ENCODE results near the gene ZKSCAN1.
"Not testable (repeated sequence)": the region's sequence is repeated elsewhere in the genome, so short reads cannot be mapped to it uniquely, and the experiment has no call there.

The ZKSCAN1 gene

GRCh38 chr7:100008525-100008924 is 6.9 kb upstream of the ZKSCAN1 start:
- 0 out of 2 replicates have a peak, but pooled peaks cover 2% of the 10 kb centered on the region for H3F3A ChIP-seq (ENCODE audit: control insufficient read depth, insufficient read depth)
- TF ChIP-seq, protein P1, sequence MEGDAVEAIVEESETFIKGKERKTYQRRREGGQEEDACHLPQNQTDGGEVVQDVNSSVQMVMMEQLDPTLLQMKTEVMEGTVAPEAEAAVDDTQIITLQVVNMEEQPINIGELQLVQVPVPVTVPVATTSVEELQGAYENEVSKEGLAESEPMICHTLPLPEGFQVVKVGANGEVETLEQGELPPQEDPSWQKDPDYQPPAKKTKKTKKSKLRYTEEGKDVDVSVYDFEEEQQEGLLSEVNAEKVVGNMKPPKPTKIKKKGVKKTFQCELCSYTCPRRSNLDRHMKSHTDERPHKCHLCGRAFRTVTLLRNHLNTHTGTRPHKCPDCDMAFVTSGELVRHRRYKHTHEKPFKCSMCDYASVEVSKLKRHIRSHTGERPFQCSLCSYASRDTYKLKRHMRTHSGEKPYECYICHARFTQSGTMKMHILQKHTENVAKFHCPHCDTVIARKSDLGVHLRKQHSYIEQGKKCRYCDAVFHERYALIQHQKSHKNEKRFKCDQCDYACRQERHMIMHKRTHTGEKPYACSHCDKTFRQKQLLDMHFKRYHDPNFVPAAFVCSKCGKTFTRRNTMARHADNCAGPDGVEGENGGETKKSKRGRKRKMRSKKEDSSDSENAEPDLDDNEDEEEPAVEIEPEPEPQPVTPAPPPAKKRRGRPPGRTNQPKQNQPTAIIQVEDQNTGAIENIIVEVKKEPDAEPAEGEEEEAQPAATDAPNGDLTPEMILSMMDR (IDR thresholded peaks at IDR 0.05; ENCODE audit: low read depth, low read length, poor library complexity, severe bottlenecking), result no peak
- TF ChIP-seq EZH2phosphoT487 (IDR thresholded peaks at IDR 0.05; ENCODE audit: borderline replicate concordance, low read length), result no peak
- no peaks in the 10 kb centered on the region for H3K79me2 ChIP-seq (ENCODE audit: control insufficient read depth, low read length)
- H3K9me2 ChIP-seq (replicated peaks; ENCODE audit: control insufficient read depth, low read length), result no peaks in the 10 kb centered on the region
- H3K27ac ChIP-seq (ENCODE audit: low read depth, low read length), result no peak overlapping the region
- H3K9me3 ChIP-seq (ENCODE audit: control insufficient read depth, insufficient read depth, low read length), result no peaks in the 10 kb centered on the region
- no peak overlapping the region for H3K4me3 ChIP-seq (ENCODE audit: low read length)
- H3K27me3 ChIP-seq (ENCODE audit: control insufficient read depth, low read length), result peaks cover 17% of the 10 kb centered on the region
- H3K4me1 ChIP-seq (ENCODE audit: control insufficient read depth, low read length), result peaks cover 6% of the 10 kb centered on the region
- no peaks in the 10 kb centered on the region for H4K20me1 ChIP-seq (ENCODE audit: control insufficient read depth, insufficient read depth, low read depth, low read length)
- H3K36me3 ChIP-seq (ENCODE audit: control insufficient read depth, low read length), result no peaks in the 10 kb centered on the region
- H3K4me2 ChIP-seq (ENCODE audit: low read length), result no peak overlapping the region

GRCh38 chr7:100009952-100010351 is 5.4 kb upstream of the ZKSCAN1 start:
- H3K27ac ChIP-seq (ENCODE audit: low read depth, low read length); H3K27me3 ChIP-seq (ENCODE audit: control insufficient read depth, low read length); H3K4me3 ChIP-seq (ENCODE audit: low read length); H3F3A ChIP-seq (ENCODE audit: control insufficient read depth, insufficient read depth); H3K9me3 ChIP-seq (ENCODE audit: control insufficient read depth, insufficient read depth, low read length); H3K9me2 ChIP-seq (replicated peaks; ENCODE audit: control insufficient read depth, low read length); H4K20me1 ChIP-seq (ENCODE audit: control insufficient read depth, insufficient read depth, low read depth, low read length); H3K79me2 ChIP-seq (ENCODE audit: control insufficient read depth, low read length); H3K36me3 ChIP-seq (ENCODE audit: control insufficient read depth, low read length); H3K4me2 ChIP-seq (ENCODE audit: low read length); H3K4me1 ChIP-seq (ENCODE audit: control insufficient read depth, low read length): not testable (repeated sequence)

DNA sequence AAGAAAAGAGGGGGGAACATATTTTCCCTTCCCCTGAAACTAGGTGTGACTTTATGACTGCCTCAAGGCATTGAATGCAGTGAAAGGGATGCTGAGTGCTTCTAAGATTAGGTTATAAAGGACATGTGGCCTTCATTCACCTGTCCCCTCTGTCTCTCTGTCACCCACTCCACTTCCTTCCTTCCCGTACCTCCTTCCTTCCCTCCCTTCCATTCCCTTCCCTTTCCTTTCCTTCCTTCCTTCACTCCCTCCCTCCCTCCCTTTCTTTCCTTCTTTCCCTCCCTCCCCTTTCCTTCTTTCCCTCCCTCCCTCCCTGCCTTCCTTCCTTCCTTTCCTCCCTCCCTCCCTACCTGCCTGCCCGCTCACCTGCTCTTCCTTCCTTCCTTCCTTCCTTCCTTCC is 4.5 kb upstream of the ZKSCAN1 start:
- peaks cover 10% of the 10 kb centered on the region for H3K79me2 ChIP-seq (ENCODE audit: control insufficient read depth, low read length)
- peaks cover 13% of the 10 kb centered on the region for H3K4me1 ChIP-seq (ENCODE audit: control insufficient read depth, low read length)
- no peaks in the 10 kb centered on the region for H3K9me3 ChIP-seq (ENCODE audit: control insufficient read depth, insufficient read depth, low read length)
- H3K27ac ChIP-seq (ENCODE audit: low read depth, low read length), result no peak overlapping the region
- peaks cover 9% of the 10 kb centered on the region for H3K27me3 ChIP-seq (ENCODE audit: control insufficient read depth, low read length)
- H4K20me1 ChIP-seq (ENCODE audit: control insufficient read depth, insufficient read depth, low read depth, low read length), result no peaks in the 10 kb centered on the region
- H3F3A ChIP-seq (ENCODE audit: control insufficient read depth, insufficient read depth), result peaks cover 2% of the 10 kb centered on the region; the same call in 1 of the 2 replicates
- H3K36me3 ChIP-seq (ENCODE audit: control insufficient read depth, low read length), result peaks cover 3% of the 10 kb centered on the region; the same call in 1 of the 2 replicates
- H3K4me3 ChIP-seq (ENCODE audit: low read length), result no peak overlapping the region
- no peaks in the 10 kb centered on the region for H3K9me2 ChIP-seq (replicated peaks; ENCODE audit: control insufficient read depth, low read length)
- no peak overlapping the region for H3K4me2 ChIP-seq (ENCODE audit: low read length)
- TF ChIP-seq, protein P1 (IDR thresholded peaks at IDR 0.05; ENCODE audit: low read depth, low read length, poor library complexity, severe bottlenecking), result no peak
- TF ChIP-seq EZH2phosphoT487 (IDR thresholded peaks at IDR 0.05; ENCODE audit: borderline replicate concordance, low read length), result no peak

- H3K36me3 ChIP-seq (ENCODE audit: control insufficient read depth, low read length), result peaks cover 6% of the 10 kb centered on the region; the same call in 1 of the 2 replicates
- peaks cover 17% of the 10 kb centered on the region for H3K4me1 ChIP-seq (ENCODE audit: control insufficient read depth, low read length)
- TF ChIP-seq, protein P1 (IDR thresholded peaks at IDR 0.05; ENCODE audit: low read depth, low read length, poor library complexity, severe bottlenecking), result no peak
- peaks cover 3% of the 10 kb centered on the region for H4K20me1 ChIP-seq (ENCODE audit: control insufficient read depth, insufficient read depth, low read depth, low read length)
- no peak overlapping the region for H3K4me2 ChIP-seq (ENCODE audit: low read length)
- H3K79me2 ChIP-seq (ENCODE audit: control insufficient read depth, low read length), result peaks cover 16% of the 10 kb centered on the region
- peaks cover 2% of the 10 kb centered on the region; the same call in 1 of the 2 replicates for H3F3A ChIP-seq (ENCODE audit: control insufficient read depth, insufficient read depth)
- no peak overlapping the region for H3K27ac ChIP-seq (ENCODE audit: low read depth, low read length)
- H3K4me3 ChIP-seq (ENCODE audit: low read length), result no peak overlapping the region
- no peaks in the 10 kb centered on the region for H3K9me2 ChIP-seq (replicated peaks; ENCODE audit: control insufficient read depth, low read length)
- no peaks in the 10 kb centered on the region for H3K9me3 ChIP-seq (ENCODE audit: control insufficient read depth, insufficient read depth, low read length)
- H3K27me3 ChIP-seq (ENCODE audit: control insufficient read depth, low read length), result peaks cover 9% of the 10 kb centered on the region
Observed at GRCh38 chr7:100011516-100011915, 3.9 kb upstream of the ZKSCAN1 start.

DNA sequence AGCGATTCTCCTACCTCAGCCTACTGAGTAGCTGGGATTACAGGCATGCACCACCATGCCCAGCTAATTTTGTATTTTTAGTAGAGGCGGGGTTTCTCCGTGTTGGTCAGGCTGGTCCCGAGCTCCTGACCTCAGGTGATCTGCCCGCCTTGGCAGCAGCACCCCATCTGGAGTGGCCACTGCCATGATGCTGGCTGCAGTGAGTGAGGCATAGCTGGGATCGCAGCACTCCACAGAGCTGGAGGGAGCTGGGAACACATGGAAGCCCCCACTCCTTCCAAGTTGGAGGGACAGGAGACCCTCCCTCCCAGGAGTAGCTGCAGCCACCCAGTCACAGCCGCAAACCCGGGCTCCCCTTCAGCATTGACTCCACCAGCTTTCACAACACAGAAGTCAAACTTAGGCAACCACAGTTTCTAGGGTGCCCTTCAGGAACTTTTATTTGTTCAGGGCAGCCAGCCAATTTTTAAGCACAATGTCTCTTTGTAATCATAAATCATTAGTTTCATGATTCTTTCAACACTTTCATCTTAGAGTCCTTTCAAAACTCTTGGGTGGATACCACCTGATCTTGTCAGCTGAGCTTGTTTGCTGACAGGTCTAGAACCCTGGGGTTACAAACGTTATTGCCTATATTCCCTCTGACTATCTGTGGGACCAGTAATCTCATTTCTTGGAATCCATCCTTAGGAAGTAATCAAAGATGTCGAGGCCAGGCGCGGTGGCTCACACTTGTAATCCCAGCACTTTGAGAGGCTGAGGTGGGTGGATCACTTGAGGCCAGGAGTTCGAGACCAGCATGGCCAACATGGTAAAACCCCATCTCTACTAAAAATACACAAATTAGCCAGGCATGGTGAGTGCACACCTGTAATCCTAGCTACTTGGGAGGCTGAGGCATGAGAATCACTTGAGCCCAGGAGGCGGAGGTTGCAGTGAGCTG is 2.7 kb upstream of the ZKSCAN1 start:
- H3F3A ChIP-seq (ENCODE audit: control insufficient read depth, insufficient read depth); H3K27me3 ChIP-seq (ENCODE audit: control insufficient read depth, low read length); H3K9me3 ChIP-seq (ENCODE audit: control insufficient read depth, insufficient read depth, low read length); H3K4me3 ChIP-seq (ENCODE audit: low read length); H3K9me2 ChIP-seq (replicated peaks; ENCODE audit: control insufficient read depth, low read length); H3K4me2 ChIP-seq (ENCODE audit: low read length); H3K27ac ChIP-seq (ENCODE audit: low read depth, low read length): not testable (repeated sequence)
- peaks cover 28% of the 10 kb centered on the region for H3K79me2 ChIP-seq (ENCODE audit: control insufficient read depth, low read length)
- H3K36me3 ChIP-seq (ENCODE audit: control insufficient read depth, low read length), result peaks cover 15% of the 10 kb centered on the region
- peaks cover 27% of the 10 kb centered on the region for H3K4me1 ChIP-seq (ENCODE audit: control insufficient read depth, low read length)
- H4K20me1 ChIP-seq (ENCODE audit: control insufficient read depth, insufficient read depth, low read depth, low read length), result peaks cover 12% of the 10 kb centered on the region
